Bone marrow (tissue), 2 donors: ENCODE results near the gene GSTT2B.
"Not testable (repeated sequence)": the region's sequence is repeated elsewhere in the genome, so short reads cannot be mapped to it uniquely, and the experiment has no call there.

ENCODE experiments used
- DNase-seq, 2 donors: peaks; one replicate each; lab custom pipeline; 2025; lab: John Stamatoyannopoulos, UW

The GSTT2B gene

GRCh38 chr22:23961084-23961771 lies at the start of gene GSTT2B:
GSTT2B (minus strand) TSS chr22:23961195; CDS start chr22:23961131, 64 bp downstream.
- DNase-seq = not testable (repeated sequence)

- no peak for DNase-seq
Measured at GRCh38 chr22:24010018-24010391, 49.0 kb upstream of the GSTT2B start.

GRCh38 chr22:24009227-24010017 lies 48.4 kb upstream of the GSTT2B start:
- no peak for DNase-seq

- no peak for DNase-seq
Measured at GRCh38 chr22:24008381-24009226, 47.6 kb upstream of the GSTT2B start.

GRCh38 chr22:24008022-24008283 lies 47.0 kb upstream of the GSTT2B start:
- no peak for DNase-seq

- DNase-seq = no peak
Measured at GRCh38 chr22:24007253-24008021, 46.4 kb upstream of the GSTT2B start.

GRCh38 chr22:24006914-24007214 lies 45.9 kb upstream of the GSTT2B start:
- no peak for DNase-seq

- DNase-seq = no peak
Measured at GRCh38 chr22:24006207-24006913, 45.4 kb upstream of the GSTT2B start.

- DNase-seq = no peak
Measured at GRCh38 chr22:24005201-24005600, 44.2 kb upstream of the GSTT2B start, which contains the start of gene GSTT4. GSTT4 (minus strand) TSS chr22:24005453; CDS start chr22:24005356, 97 bp downstream.

- DNase-seq = no peak
Measured at GRCh38 chr22:24003887-24004286, 42.9 kb upstream of the GSTT2B start.

GRCh38 chr22:24002851-24003250 lies 41.9 kb upstream of the GSTT2B start:
- DNase-seq = no peak

GRCh38 chr22:24002272-24002671 lies 41.3 kb upstream of the GSTT2B start:
- DNase-seq = no peak

- no peak for DNase-seq
Measured at GRCh38 chr22:24001314-24001713, 40.3 kb upstream of the GSTT2B start.

- DNase-seq = not testable (repeated sequence)
Measured at GRCh38 chr22:23999779-24000178, 38.8 kb upstream of the GSTT2B start.

GRCh38 chr22:23997092-23997491 lies 36.1 kb upstream of the GSTT2B start:
- no peak for DNase-seq

GRCh38 chr22:23993581-23994177 lies 32.7 kb upstream of the GSTT2B start:
- DNase-seq = not testable (repeated sequence)

GRCh38 chr22:23993080-23993479 lies 32.1 kb upstream of the GSTT2B start:
- DNase-seq = not testable (repeated sequence)

- DNase-seq = not testable (repeated sequence)
Measured at GRCh38 chr22:23989583-23990244, 28.7 kb upstream of the GSTT2B start.

GRCh38 chr22:23986538-23987178 lies 25.7 kb upstream of the GSTT2B start:
- not testable (repeated sequence) for DNase-seq

- DNase-seq = not testable (repeated sequence)
Measured at GRCh38 chr22:23986089-23986488, 25.1 kb upstream of the GSTT2B start.
